Activated naive CD8-positive, alpha-beta T cell treated with anti-CD3 and anti-CD28 coated beads for 36 hours (primary cell): ENCODE results near the gene ZXDC. TPM values are rescaled to one million over a fixed set of nuclear protein-coding genes. Genes with fewer than 3 reads are reported as not detected.

Experiments
- DNase-seq: peaks from one replicate; pipeline ENCODE4 v3.0.0; 2021
- H3K27ac Mint-ChIP-seq: one replicate; pipeline ENCODE4 v1.8.0; 2022; ENCODE audit warnings: mild to moderate bottlenecking, moderate library complexity, mixed read lengths
- H3K27me3 Mint-ChIP-seq: one replicate; pipeline ENCODE4 v1.8.0; 2022; ENCODE audit warnings: mild to moderate bottlenecking, mixed read lengths
- H3K36me3 Mint-ChIP-seq: one replicate; pipeline ENCODE4 v1.8.0; 2021; ENCODE audit warnings: mild to moderate bottlenecking, mixed read lengths
- H3K4me1 Mint-ChIP-seq: one replicate; pipeline ENCODE4 v1.8.0; 2021; ENCODE audit warnings: mixed read lengths
- H3K4me3 Mint-ChIP-seq: one replicate; pipeline ENCODE4 v1.8.0; 2022; ENCODE audit warnings: mild to moderate bottlenecking, moderate library complexity, mixed read lengths
- H3K9me3 Mint-ChIP-seq: one replicate; pipeline ENCODE4 v1.8.0; 2022; ENCODE audit warnings: mixed read lengths
- total RNA-seq, 2 experiments: library from RNA; stranded (reverse); gene quantifications; one replicate each; pipeline ENCODE4 v1.2.3, GENCODE V29; 2021

Gene ZXDC
- total RNA-seq = 10 to 100 TPM; 18.7 to 19.3 TPM

GRCh38 chr3:126475413-126476114 is at the start of gene ZXDC:
Gene ZXDC, minus strand, starts transcription at chr3:126475891. Its CDS starts 26 bp downstream, at chr3:126475865.
- Mint-ChIP-seq H3K9me3 (no peaks in the 10 kb centered on the region), H3K27ac (peak within 1 kb of the TSS; percentile 84), H3K4me1 (peaks cover 31% of the 10 kb centered on the region), H3K27me3 (no peaks in the 10 kb centered on the region), H3K4me3 (peak within 1 kb of the TSS; percentile 95), H3K36me3 (peaks cover 33% of the 10 kb centered on the region)
- DNase-seq = peak; percentile 93

GRCh38 chr3:126525091-126525852 is 49.6 kb upstream of the ZXDC start:
- no peak overlapping the region for H3K27ac Mint-ChIP-seq
- H3K27me3 Mint-ChIP-seq = peaks cover 30% of the 10 kb centered on the region
- no peak overlapping the region for H3K4me3 Mint-ChIP-seq

GRCh38 chr3:126524429-126524988 is 48.8 kb upstream of the ZXDC start:
- no peaks in the 10 kb centered on the region for H3K36me3 Mint-ChIP-seq
- peak; percentile 23 for DNase-seq
- no peak overlapping the region for H3K4me3 Mint-ChIP-seq
- H3K4me1 Mint-ChIP-seq = no peaks in the 10 kb centered on the region
- H3K27ac Mint-ChIP-seq = no peak overlapping the region
- H3K27me3 Mint-ChIP-seq = peaks cover 30% of the 10 kb centered on the region
- H3K9me3 Mint-ChIP-seq = no peaks in the 10 kb centered on the region

More at GRCh38 chr3:126525091-126525852, 49.6 kb upstream of the ZXDC start:
- Mint-ChIP-seq H3K36me3 (no peaks in the 10 kb centered on the region), H3K9me3 (no peaks in the 10 kb centered on the region), H3K4me1 (no peaks in the 10 kb centered on the region)
- DNase-seq = no peak

- Mint-ChIP-seq H3K9me3 (no peaks in the 10 kb centered on the region), H3K36me3 (no peaks in the 10 kb centered on the region), H3K27ac (no peak within 1 kb of the TSS), H3K4me3 (no peak within 1 kb of the TSS), H3K27me3 (peaks cover 30% of the 10 kb centered on the region), H3K4me1 (no peaks in the 10 kb centered on the region)
- peak; percentile 31 for DNase-seq
Observed at GRCh38 chr3:126523745-126524428, 48.2 kb upstream of the ZXDC start, which contains the start of gene CHST13. Gene CHST13, plus strand, starts transcription at chr3:126524155. Its CDS starts 178 bp downstream, at chr3:126524333.

- Mint-ChIP-seq H3K4me3 (no peak overlapping the region), H3K36me3 (no peaks in the 10 kb centered on the region), H3K27me3 (peaks cover 30% of the 10 kb centered on the region), H3K27ac (no peak overlapping the region), H3K4me1 (no peaks in the 10 kb centered on the region), H3K9me3 (no peaks in the 10 kb centered on the region)
- DNase-seq = peak; percentile 21
Observed at GRCh38 chr3:126522363-126522788, 46.7 kb upstream of the ZXDC start.

- DNase-seq = no peak
- no peak overlapping the region for H3K27ac Mint-ChIP-seq
- no peaks in the 10 kb centered on the region for H3K36me3 Mint-ChIP-seq
- no peak overlapping the region for H3K4me3 Mint-ChIP-seq
- peaks cover 30% of the 10 kb centered on the region for H3K27me3 Mint-ChIP-seq
- no peaks in the 10 kb centered on the region for H3K9me3 Mint-ChIP-seq
- H3K4me1 Mint-ChIP-seq = no peaks in the 10 kb centered on the region
Observed at GRCh38 chr3:126521122-126521891, 45.6 kb upstream of the ZXDC start.

GRCh38 chr3:126519506-126520455 is 44.1 kb upstream of the ZXDC start:
- no peaks in the 10 kb centered on the region for H3K36me3 Mint-ChIP-seq
- no peak for DNase-seq
- no peak overlapping the region for H3K4me3 Mint-ChIP-seq
- H3K27ac Mint-ChIP-seq = no peak overlapping the region
- H3K4me1 Mint-ChIP-seq = no peaks in the 10 kb centered on the region
- no peaks in the 10 kb centered on the region for H3K9me3 Mint-ChIP-seq
- peaks cover 23% of the 10 kb centered on the region for H3K27me3 Mint-ChIP-seq

- Mint-ChIP-seq H3K36me3 (no peaks in the 10 kb centered on the region), H3K9me3 (no peaks in the 10 kb centered on the region), H3K27me3 (peaks cover 17% of the 10 kb centered on the region), H3K4me3 (no peak overlapping the region), H3K27ac (no peak overlapping the region), H3K4me1 (no peaks in the 10 kb centered on the region)
- DNase-seq = no peak
Observed at GRCh38 chr3:126518779-126519177, 43.1 kb upstream of the ZXDC start.

- no peak overlapping the region for H3K4me3 Mint-ChIP-seq
- H3K27ac Mint-ChIP-seq = no peak overlapping the region
- H3K36me3 Mint-ChIP-seq = no peaks in the 10 kb centered on the region
- H3K9me3 Mint-ChIP-seq = no peaks in the 10 kb centered on the region
- peaks cover 11% of the 10 kb centered on the region for H3K27me3 Mint-ChIP-seq
- no peaks in the 10 kb centered on the region for H3K4me1 Mint-ChIP-seq
- DNase-seq = no peak
Observed at GRCh38 chr3:126517986-126518778, 42.5 kb upstream of the ZXDC start.

- Mint-ChIP-seq H3K4me1 (no peaks in the 10 kb centered on the region), H3K27me3 (peaks cover 4% of the 10 kb centered on the region), H3K9me3 (no peaks in the 10 kb centered on the region), H3K4me3 (no peak within 1 kb of the TSS), H3K36me3 (no peaks in the 10 kb centered on the region), H3K27ac (no peak within 1 kb of the TSS)
- DNase-seq = no peak
Observed at GRCh38 chr3:126517291-126517951, 41.7 kb upstream of the ZXDC start, which contains the start of gene UROC1. Gene UROC1, minus strand, starts transcription at chr3:126517773. Its CDS starts 54 bp downstream, at chr3:126517719.

GRCh38 chr3:126516936-126517290 is 41.2 kb upstream of the ZXDC start:
- H3K4me1 Mint-ChIP-seq = no peaks in the 10 kb centered on the region
- H3K27ac Mint-ChIP-seq = no peak overlapping the region

GRCh38 chr3:126516152-126516935 is 40.7 kb upstream of the ZXDC start:
- Mint-ChIP-seq H3K4me1 (no peaks in the 10 kb centered on the region), H3K27me3 (no peaks in the 10 kb centered on the region), H3K9me3 (no peaks in the 10 kb centered on the region), H3K27ac (no peak overlapping the region), H3K36me3 (no peaks in the 10 kb centered on the region), H3K4me3 (no peak overlapping the region)
- DNase-seq = no peak

More at GRCh38 chr3:126516936-126517290, 41.2 kb upstream of the ZXDC start:
- H3K9me3 Mint-ChIP-seq = no peaks in the 10 kb centered on the region
- no peaks in the 10 kb centered on the region for H3K36me3 Mint-ChIP-seq
- H3K4me3 Mint-ChIP-seq = no peak overlapping the region
- no peaks in the 10 kb centered on the region for H3K27me3 Mint-ChIP-seq
- DNase-seq = no peak
